Loucy (cell line): ENCODE data around the gene TMEM131.

Experiments used
- H2AFZ ChIP-seq: fragments of 200-600 bp; sonication (generic); 2 replicates; pipeline ENCODE4 v1.6.0; 2016; ENCODE audit warnings: antibody characterized with exemption, mild to moderate bottlenecking, low read length, moderate library complexity
- H3F3A ChIP-seq: fragments of 200-600 bp; 2 replicates; pipeline ENCODE4 v1.6.0; 2016; ENCODE audit warnings: antibody characterized with exemption, low read depth, mild to moderate bottlenecking
- H3K27me3 ChIP-seq: fragments of 200-600 bp; sonication (generic); 2 replicates; pipeline ENCODE4 v1.6.1; 2014; ENCODE audit warnings: low read length, mild to moderate bottlenecking; ENCODE audit not compliant: insufficient read depth, poor library complexity, severe bottlenecking
- H3K36me3 ChIP-seq: fragments of 200-600 bp; sonication (generic); 2 replicates; pipeline ENCODE4 v1.6.1; 2016; ENCODE audit warnings: low read length; ENCODE audit not compliant: insufficient read depth
- H3K4me1 ChIP-seq: fragments of 200-600 bp; sonication (generic); 2 replicates; pipeline ENCODE4 v1.5.1; 2014; ENCODE audit warnings: low read length, mild to moderate bottlenecking; ENCODE audit not compliant: insufficient read depth, poor library complexity, severe bottlenecking
- H3K4me2 ChIP-seq: fragments of 200-600 bp; sonication (generic); 2 replicates; pipeline ENCODE4 v1.6.0; 2014; ENCODE audit warnings: antibody characterized with exemption, low read length, low read depth, mild to moderate bottlenecking; ENCODE audit not compliant: poor library complexity, severe bottlenecking
- H3K4me3 ChIP-seq: fragments of 200-600 bp; sonication (generic); 2 replicates; pipeline ENCODE4 v1.5.1; 2014; ENCODE audit warnings: low read length, mild to moderate bottlenecking, mixed read lengths; ENCODE audit not compliant: poor library complexity, severe bottlenecking
- H3K79me2 ChIP-seq: fragments of 200-600 bp; sonication (generic); 2 replicates; pipeline ENCODE4 v1.6.1; 2014; ENCODE audit warnings: low read length; ENCODE audit not compliant: insufficient read depth
- H3K9ac ChIP-seq: fragments of 200-600 bp; sonication (generic); 2 replicates; pipeline ENCODE4 v1.6.0; 2014; ENCODE audit warnings: mild to moderate bottlenecking, low read depth, low read length, moderate library complexity; ENCODE audit not compliant: poor library complexity, severe bottlenecking
- H3K9me2 ChIP-seq: fragments of 200-600 bp; sonication (generic); replicated peaks from 2 replicates; pipeline ENCODE4 v1.6.1; 2016; ENCODE audit warnings: low read depth, low read length, mixed read lengths
- H3K9me3 ChIP-seq: fragments of 200-600 bp; sonication (generic); 2 replicates; pipeline ENCODE4 v1.6.1; 2014; ENCODE audit warnings: mild to moderate bottlenecking, antibody characterized with exemption, low read length, low read depth; ENCODE audit not compliant: insufficient read depth
- H4K20me1 ChIP-seq: fragments of 200-600 bp; sonication (generic); 2 replicates; pipeline ENCODE4 v1.6.0; 2014; ENCODE audit warnings: antibody characterized with exemption, low read length, mild to moderate bottlenecking; ENCODE audit not compliant: insufficient read depth, poor library complexity, severe bottlenecking
- CTCF ChIP-seq: fragments of 200-600 bp; sonication (generic); conservative IDR thresholded peaks from 2 replicates; pipeline ENCODE4 v1.5.1; 2014; ENCODE audit warnings: mild to moderate bottlenecking, antibody characterized with exemption, low read length
- EZH2phosphoT487 ChIP-seq: fragments of 200-600 bp; IDR thresholded peaks from 2 replicates; pipeline ENCODE4 v1.6.1; 2018; ENCODE audit warnings: antibody characterized with exemption, mild to moderate bottlenecking, moderate library complexity, borderline replicate concordance

TMEM131 gene

GRCh38 chr2:97747716-97748115 lies 248.0 kb downstream of the TMEM131 start:
- TF ChIP-seq CTCF, result no peak
- TF ChIP-seq EZH2phosphoT487, result no peak

GRCh38 chr2:97747285-97747684 lies 248.5 kb downstream of the TMEM131 start:
- Histone ChIP-seq H3F3A (no peaks in the 10 kb centered on the region), H3K79me2 (no peaks in the 10 kb centered on the region), H3K4me1 (peaks cover 32% of the 10 kb centered on the region), H3K36me3 (no peaks in the 10 kb centered on the region), H3K4me2 (no peak overlapping the region), H3K9me2 (no peaks in the 10 kb centered on the region), H4K20me1 (no peaks in the 10 kb centered on the region), H2AFZ (no peak overlapping the region), H3K9me3 (no peaks in the 10 kb centered on the region), H3K4me3 (no peak overlapping the region), H3K9ac (no peak overlapping the region), H3K27me3 (no peaks in the 10 kb centered on the region)
- TF ChIP-seq CTCF (no peak), EZH2phosphoT487 (no peak)

More at GRCh38 chr2:97747716-97748115, 248.0 kb downstream of the TMEM131 start:
- H3K9me2 ChIP-seq, result no peaks in the 10 kb centered on the region
- H3K79me2 ChIP-seq, result no peaks in the 10 kb centered on the region
- no peaks in the 10 kb centered on the region for H3K27me3 ChIP-seq
- peaks cover 28% of the 10 kb centered on the region for H3K4me1 ChIP-seq
- H3K9me3 ChIP-seq, result no peaks in the 10 kb centered on the region
- no peak overlapping the region for H3K9ac ChIP-seq
- no peaks in the 10 kb centered on the region for H3F3A ChIP-seq
- no peak overlapping the region for H3K4me2 ChIP-seq
- H3K36me3 ChIP-seq, result no peaks in the 10 kb centered on the region
- no peaks in the 10 kb centered on the region for H4K20me1 ChIP-seq
- no peak overlapping the region for H2AFZ ChIP-seq
- no peak overlapping the region for H3K4me3 ChIP-seq

- Histone ChIP-seq H3K4me2 (no peak overlapping the region), H3K4me1 (peaks cover 25% of the 10 kb centered on the region), H3K9me2 (no peaks in the 10 kb centered on the region), H3F3A (no peaks in the 10 kb centered on the region), H3K27me3 (no peaks in the 10 kb centered on the region), H3K9me3 (no peaks in the 10 kb centered on the region), H2AFZ (no peak overlapping the region), H4K20me1 (no peaks in the 10 kb centered on the region), H3K4me3 (no peak overlapping the region), H3K9ac (no peak overlapping the region), H3K36me3 (no peaks in the 10 kb centered on the region; the same call in 1 of the 2 replicates), H3K79me2 (no peaks in the 10 kb centered on the region)
- TF ChIP-seq EZH2phosphoT487 (no peak), CTCF (no peak)
These were observed 250.1 kb downstream of the TMEM131 start for GRCh38 chr2:97745474-97746174.
